HG02678 (cell line): Measurements from ENCODE around the gene TSC2.

ENCODE experiments used
- ATAC-seq: cut with Tn5 transposase; IDR thresholded peaks from one replicate; pipeline ENCODE4 v1.9.1; 2021; ENCODE audit warnings: mild to moderate bottlenecking, moderate library complexity; ENCODE audit not compliant: unreplicated experiment

Gene TSC2

GRCh38 chr16:2042171-2042985 lies 5.4 kb upstream of the TSC2 start:
- ATAC-seq: no peak

- ATAC-seq: no peak
Measured at GRCh38 chr16:2042986-2043666, 4.7 kb upstream of the TSC2 start.

DNA sequence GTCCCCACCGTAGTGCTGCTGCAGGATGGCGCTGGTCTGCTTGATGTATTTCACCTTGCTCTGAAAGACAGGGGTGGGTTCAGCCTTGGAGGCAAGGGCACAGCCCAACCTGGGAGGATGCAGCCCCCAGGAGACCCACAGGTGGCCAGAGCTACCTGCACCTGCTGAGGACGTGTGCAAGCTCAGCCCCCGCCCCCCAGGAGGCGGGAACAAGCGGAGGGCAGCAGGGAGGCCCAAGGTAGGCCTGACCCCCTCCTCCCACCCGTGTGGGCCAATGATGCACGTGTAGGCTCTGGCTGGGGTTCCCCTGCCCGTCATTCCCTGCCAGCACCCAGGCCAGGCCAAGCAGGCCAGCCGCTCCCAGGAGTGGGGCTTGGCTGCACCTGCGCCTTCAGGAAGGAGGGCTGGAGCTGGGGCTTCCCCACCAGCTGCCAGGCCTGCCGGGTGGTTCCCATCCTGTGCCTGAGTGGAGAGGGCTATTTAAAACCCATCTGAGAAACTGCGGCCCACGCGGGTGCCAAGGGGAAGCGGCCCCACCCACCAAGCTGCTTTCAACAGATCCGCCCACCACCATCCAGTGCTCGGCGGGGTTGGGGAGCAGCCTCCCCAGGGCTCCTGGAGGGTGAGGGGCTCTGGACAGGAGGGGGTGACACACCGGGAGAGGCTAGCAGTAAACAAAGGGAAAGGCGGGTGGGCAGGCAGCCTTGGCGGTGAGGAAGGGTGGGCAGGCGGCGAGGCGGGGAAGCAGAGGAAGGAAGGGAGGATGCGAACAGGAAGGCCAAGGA lies 3.9 kb upstream of the TSC2 start:
- no peak for ATAC-seq

DNA sequence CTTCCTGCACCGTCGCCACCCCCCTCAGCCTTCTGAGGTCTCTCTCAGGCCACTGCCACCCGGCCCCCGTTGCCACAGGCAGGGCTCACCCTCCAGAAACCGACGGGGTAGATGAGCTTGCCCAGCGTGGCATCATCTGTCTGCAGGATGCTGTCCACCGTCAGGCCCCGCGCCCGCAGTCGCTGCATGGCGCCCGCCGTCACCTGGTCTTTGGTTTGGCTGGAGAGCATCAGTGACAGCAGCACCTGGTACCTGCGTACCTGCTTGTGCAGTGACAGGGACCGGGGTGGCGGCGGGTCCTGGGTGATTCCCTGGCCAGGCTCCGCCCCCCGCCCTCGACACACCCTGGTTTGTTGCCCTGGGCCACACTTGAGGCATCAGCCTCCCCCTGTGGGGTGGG lies 3.2 kb upstream of the TSC2 start:
- no peak for ATAC-seq

- ATAC-seq: no peak
Measured at GRCh38 chr16:2045965-2046892, 1.6 kb upstream of the TSC2 start.

- ATAC-seq: no peak
Measured at GRCh38 chr16:2046893-2047329, 874 bp upstream of the TSC2 start.

- no peak for ATAC-seq
Measured at GRCh38 chr16:2048116-2048543, 345 bp downstream of the TSC2 start.

DNA sequence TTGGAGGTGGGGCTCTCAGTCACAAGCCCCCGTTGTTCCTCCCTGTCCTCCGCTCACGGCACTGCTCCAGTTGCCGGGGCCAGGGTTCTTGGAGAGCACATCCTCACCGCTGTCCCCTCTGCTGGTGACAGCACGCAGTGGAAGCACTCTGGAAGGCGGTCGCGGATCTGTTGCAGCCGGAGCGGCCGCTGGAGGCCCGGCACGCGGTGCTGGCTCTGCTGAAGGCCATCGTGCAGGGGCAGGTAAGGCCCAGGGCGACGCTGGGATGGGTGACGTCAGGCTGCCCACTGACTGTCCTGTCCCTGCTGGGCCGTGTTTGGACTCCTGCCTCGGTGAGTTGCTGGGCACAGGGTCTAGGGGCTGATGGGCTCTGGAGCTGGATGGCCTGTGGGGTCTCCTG lies 5.4 kb downstream of the TSC2 start:
- no peak for ATAC-seq

GRCh38 chr16:2053897-2054296 lies 6.1 kb downstream of the TSC2 start:
- no peak for ATAC-seq

DNA sequence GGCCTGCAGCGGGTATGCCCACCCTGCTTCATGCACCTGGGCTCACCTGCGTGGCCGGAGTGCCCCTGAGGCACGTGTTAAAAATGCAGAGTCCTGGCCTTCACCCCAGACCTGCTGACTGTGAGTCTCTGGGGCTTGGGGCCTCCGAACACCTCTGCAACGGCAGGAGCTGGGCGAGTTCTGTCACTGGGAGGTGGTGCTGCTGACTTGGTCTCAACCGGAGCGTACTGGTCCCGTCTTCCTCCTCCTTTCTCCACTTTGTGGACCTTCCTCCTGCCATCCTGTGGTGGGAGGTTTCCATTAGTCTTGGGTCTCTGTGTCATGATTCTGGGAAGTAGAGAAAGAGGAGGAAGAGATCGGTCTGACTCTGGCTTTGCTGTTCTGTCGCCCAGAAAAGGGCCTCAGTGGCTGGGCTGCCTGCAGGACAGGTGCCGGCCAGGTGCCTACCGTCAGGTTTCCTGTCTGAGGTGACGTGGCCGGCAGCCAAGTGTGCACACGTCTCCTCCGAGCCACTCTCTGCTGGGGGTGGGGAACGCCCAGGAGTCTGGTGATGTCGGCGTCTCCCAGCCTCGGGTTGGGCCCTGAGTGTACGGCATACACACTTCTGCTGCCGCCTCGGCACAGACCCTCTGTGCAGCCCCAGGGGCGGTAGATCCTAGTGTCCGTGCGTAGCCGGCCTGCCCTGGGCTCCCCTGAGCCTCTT lies 6.9 kb downstream of the TSC2 start:
- ATAC-seq: no peak

DNA sequence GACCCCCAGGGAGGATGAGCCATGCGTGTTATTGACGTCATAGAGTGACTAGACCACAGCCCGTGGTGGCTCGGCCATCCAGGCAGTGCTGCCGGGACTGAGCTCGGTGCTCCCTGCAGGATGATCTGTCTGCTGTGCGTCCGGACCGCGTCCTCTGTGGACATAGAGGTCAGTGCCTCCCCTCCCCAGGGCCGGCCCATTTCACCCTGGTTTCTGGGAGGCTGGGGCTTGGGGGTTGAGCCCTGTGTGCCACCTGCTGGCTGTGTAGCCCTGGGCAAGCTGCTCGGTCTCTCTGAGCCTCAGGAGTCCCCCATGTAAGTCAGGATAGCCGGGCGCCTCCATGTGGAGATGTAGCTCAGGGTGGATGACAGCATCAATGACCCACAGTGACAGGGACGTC lies 8.3 kb downstream of the TSC2 start:
- ATAC-seq: no peak

DNA sequence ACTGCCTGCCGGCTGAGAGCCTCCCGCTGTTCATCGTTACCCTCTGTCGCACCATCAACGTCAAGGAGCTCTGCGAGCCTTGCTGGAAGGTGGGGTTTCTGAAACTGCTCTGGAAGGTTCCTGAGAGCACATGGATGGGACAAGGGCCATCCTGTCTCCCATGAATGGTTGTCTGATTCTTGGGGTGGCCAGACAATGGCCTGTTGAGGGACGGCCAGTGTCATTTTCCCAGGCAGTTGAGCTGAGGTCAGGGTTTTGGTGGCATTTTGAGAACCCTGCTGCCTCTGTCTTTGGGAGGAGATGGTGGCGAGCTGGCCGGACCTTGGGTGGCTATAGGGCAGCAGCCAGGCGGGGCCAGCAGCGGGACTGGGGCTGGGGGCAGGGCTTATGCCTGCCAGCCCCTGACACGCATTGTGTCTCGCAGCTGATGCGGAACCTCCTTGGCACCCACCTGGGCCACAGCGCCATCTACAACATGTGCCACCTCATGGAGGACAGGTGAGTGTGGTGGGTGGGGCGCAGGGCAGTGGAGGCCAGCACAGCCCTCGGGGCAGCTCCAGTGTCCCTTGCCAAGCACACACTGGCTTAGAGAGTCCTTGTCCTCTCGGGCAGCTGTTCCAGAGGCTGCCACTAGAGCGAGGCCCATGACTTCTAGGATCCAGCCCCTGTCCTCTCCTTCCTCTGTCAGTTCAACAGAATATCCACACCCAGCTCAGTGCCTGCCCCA lies 9.1 kb downstream of the TSC2 start:
- no peak for ATAC-seq

- ATAC-seq: no peak
Measured at GRCh38 chr16:2057438-2057837, 9.7 kb downstream of the TSC2 start.

DNA sequence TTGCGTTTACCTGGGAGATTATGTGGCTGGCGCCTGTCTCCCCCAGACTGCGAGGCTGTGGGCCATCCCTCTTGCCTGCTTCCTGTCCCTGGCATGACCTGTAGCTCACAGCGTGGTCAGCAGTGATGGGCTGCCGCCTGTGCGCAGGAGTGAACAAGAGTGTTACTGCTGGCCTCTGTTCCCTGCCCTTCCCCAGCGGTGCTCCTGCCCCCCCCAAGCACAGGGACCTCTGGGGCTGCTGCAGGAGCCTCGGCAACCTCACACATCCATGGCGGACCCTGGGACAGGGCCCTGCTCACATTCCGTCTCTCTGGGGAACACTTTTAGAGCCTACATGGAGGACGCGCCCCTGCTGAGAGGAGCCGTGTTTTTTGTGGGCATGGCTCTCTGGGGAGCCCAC lies 10.6 kb downstream of the TSC2 start:
- no peak for ATAC-seq

- ATAC-seq: no peak
Measured at GRCh38 chr16:2058872-2059271, 11.1 kb downstream of the TSC2 start.

GRCh38 chr16:2060346-2060745 lies 12.6 kb downstream of the TSC2 start:
- ATAC-seq: no peak

- ATAC-seq: no peak
Measured at GRCh38 chr16:2061023-2061422, 13.2 kb downstream of the TSC2 start.

GRCh38 chr16:2061526-2061925 lies 13.7 kb downstream of the TSC2 start:
- ATAC-seq: no peak

DNA sequence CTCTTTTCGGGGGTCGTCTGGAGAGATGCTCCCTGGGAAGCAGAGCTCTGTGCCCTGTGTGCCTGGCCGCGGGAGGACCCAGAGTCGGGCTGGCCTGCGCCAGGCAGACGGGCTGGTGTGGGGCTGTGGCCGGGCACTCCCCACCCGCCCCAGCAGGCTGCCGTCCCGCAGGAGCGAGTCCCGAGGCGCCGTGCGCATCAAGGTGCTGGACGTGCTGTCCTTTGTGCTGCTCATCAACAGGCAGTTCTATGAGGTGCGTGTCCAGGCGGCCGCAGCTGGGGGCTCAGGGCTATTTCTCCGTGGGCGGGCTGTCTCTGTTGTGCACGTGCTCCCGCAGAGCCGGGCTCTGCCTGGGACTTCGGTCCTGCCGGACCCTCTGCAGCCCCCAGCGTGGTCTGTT lies 15.0 kb downstream of the TSC2 start:
- no peak for ATAC-seq
